A673 (cell line): ENCODE data around the gene SPNS2. TPM values are rescaled to one million over a fixed set of nuclear protein-coding genes. Genes with fewer than 3 reads are reported as not detected.

ENCODE experiments used
- BruUV-seq: library from RNA; stranded (reverse); fragments of 400-500 nt; replicated peaks from 2 replicates; lab custom pipeline; 2021; lab: Mats Ljungman, UMichigan
- CTCF ChIA-PET: fragments of 300-600 bp; sonication (Branson Sonifier 250); formaldehyde crosslinking; loops from one replicate; lab custom pipeline; 2022; ENCODE audit warnings: antibody characterized with exemption; lab: Charles Lee
- POLR2A ChIA-PET: fragments of 300-600 bp; sonication (Branson Sonifier 250); formaldehyde crosslinking; loops from one replicate; lab custom pipeline; 2022; ENCODE audit warnings: antibody characterized with exemption; ENCODE audit not compliant: low non-redundant PET; lab: Charles Lee
- DNase-seq: peaks from one replicate; pipeline ENCODE4 v3.0.0-alpha.2; 2015; ENCODE audit warnings: low spot score
- H3K27ac ChIP-seq: fragments of 200-600 bp; sonication (generic); 2 replicates; pipeline ENCODE4 v1.5.1; 2016; ENCODE audit warnings: mixed run types, low read depth, mild to moderate bottlenecking, mixed read lengths, antibody characterized with exemption, low read length; ENCODE audit not compliant: poor library complexity, severe bottlenecking
- H3K27me3 ChIP-seq: fragments of 200-600 bp; sonication (generic); replicated peaks from 2 replicates; pipeline ENCODE4 v1.6.1; 2017; ENCODE audit warnings: mixed run types, low read depth, mild to moderate bottlenecking, mixed read lengths, antibody characterized with exemption, low read length; ENCODE audit not compliant: insufficient read depth, poor library complexity
- H3K36me3 ChIP-seq: fragments of 200-600 bp; sonication (generic); 2 replicates; pipeline ENCODE4 v1.6.1; 2016; ENCODE audit warnings: mixed run types, mild to moderate bottlenecking, mixed read lengths, antibody characterized with exemption, low read length; ENCODE audit not compliant: insufficient read depth, poor library complexity, severe bottlenecking
- H3K4me1 ChIP-seq: fragments of 200-600 bp; sonication (generic); 2 replicates; pipeline ENCODE4 v1.6.1; 2017; ENCODE audit warnings: mixed run types, mild to moderate bottlenecking, mixed read lengths, antibody characterized with exemption, low read length; ENCODE audit not compliant: insufficient read depth, poor library complexity, severe bottlenecking
- H3K4me3 ChIP-seq: fragments of 200-600 bp; sonication (generic); 2 replicates; pipeline ENCODE4 v1.5.1; 2016; ENCODE audit warnings: low read depth, mixed run types, mild to moderate bottlenecking, mixed read lengths, low read length; ENCODE audit not compliant: poor library complexity, severe bottlenecking
- H3K9me3 ChIP-seq: fragments of 200-600 bp; sonication (generic); 2 replicates; pipeline ENCODE4 v1.6.1; 2016; ENCODE audit warnings: mixed run types, low read depth, mild to moderate bottlenecking, mixed read lengths, antibody characterized with exemption, low read length; ENCODE audit not compliant: poor library complexity, severe bottlenecking
- EZH2 ChIP-seq: fragments of 200-600 bp; sonication (generic); IDR thresholded peaks from 2 replicates; pipeline ENCODE4 v1.6.1; 2017; ENCODE audit warnings: borderline replicate concordance, low read depth, mild to moderate bottlenecking, mixed read lengths, antibody characterized with exemption, low read length; ENCODE audit not compliant: poor library complexity, severe bottlenecking
- intact Hi-C: fragments of 100-400 bp; cut with micrococcal nuclease; formaldehyde crosslinking; loops from one replicate; pipeline ENCODE4 v1.10.0; 2022; ENCODE audit not compliant: unreplicated experiment
- total RNA-seq: library from RNA; stranded (reverse); gene quantifications from 2 replicates; pipeline ENCODE4 v1.2.3, GENCODE V29; 2021
- TF ChIP-seq, protein P1 (sequence below): fragments of 300-800, 200-600 bp; sonication (generic); conservative IDR thresholded peaks from 2 replicates; pipeline ENCODE4 v1.5.1; 2017; ENCODE audit warnings: low read depth, mild to moderate bottlenecking, antibody characterized with exemption, low read length, moderate library complexity, mixed read lengths

The SPNS2 gene
- total RNA-seq, 1 experiment from 2014 or later, result not detected

DNA sequence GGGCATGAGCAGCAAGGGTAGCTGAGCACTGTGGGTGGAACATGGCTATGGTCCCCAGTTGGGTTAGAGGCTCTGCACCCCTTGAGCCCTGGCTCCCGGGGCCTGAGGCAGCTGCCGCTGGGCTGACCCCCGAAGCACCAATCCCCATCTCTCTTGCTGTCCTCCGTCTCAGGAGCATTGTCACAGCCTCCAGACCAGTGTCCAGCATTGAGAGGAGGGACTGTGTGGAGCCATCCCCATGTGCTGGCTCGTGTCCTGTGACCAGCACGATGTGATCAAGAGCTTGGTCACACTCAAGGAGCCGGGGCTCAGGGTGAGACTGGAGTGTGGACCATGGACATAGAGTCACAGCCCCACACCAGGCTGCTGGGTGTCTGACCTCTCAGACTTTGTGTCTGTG lies 88.5 kb downstream of the SPNS2 start:
- Histone ChIP-seq H3K27me3 (peaks cover 40% of the 10 kb centered on the region), H3K4me3 (no peak overlapping the region), H3K4me1 (no peaks in the 10 kb centered on the region), H3K27ac (no peak overlapping the region), H3K9me3 (no peaks in the 10 kb centered on the region), H3K36me3 (no peaks in the 10 kb centered on the region)
- DNase-seq, result no peak
- POLR2A ChIA-PET, result no interaction called here
- CTCF ChIA-PET, result no interaction called here
- no peak for TF ChIP-seq EZH2
- TF ChIP-seq, protein P1, sequence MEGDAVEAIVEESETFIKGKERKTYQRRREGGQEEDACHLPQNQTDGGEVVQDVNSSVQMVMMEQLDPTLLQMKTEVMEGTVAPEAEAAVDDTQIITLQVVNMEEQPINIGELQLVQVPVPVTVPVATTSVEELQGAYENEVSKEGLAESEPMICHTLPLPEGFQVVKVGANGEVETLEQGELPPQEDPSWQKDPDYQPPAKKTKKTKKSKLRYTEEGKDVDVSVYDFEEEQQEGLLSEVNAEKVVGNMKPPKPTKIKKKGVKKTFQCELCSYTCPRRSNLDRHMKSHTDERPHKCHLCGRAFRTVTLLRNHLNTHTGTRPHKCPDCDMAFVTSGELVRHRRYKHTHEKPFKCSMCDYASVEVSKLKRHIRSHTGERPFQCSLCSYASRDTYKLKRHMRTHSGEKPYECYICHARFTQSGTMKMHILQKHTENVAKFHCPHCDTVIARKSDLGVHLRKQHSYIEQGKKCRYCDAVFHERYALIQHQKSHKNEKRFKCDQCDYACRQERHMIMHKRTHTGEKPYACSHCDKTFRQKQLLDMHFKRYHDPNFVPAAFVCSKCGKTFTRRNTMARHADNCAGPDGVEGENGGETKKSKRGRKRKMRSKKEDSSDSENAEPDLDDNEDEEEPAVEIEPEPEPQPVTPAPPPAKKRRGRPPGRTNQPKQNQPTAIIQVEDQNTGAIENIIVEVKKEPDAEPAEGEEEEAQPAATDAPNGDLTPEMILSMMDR, result no peak
- BruUV-seq, result no TSS peak
- intact Hi-C loops, result no loop called here

DNA sequence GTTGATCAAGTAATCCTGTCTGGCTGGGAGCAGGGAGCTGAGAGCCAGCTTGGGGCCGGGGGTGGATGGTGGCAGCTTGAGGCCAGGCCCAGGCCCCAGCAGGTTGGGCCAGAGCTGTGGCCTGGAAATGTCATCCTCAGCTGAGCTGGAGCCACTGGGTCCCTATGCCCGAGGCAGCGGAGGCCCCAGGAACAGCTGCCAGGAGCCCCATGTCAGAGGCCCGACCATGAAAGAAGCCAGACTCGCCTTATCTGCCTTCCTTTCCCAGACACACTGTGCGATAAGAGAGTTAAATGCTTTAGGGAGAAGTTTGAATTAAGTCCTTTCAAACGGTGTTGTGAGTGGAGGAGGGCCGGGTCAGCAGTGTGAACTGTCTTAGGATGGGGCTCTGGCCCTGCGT lies 89.1 kb downstream of the SPNS2 start:
- TF ChIP-seq, protein P1, result no peak
- no peak for TF ChIP-seq EZH2
- ChIA-PET POLR2A (no interaction called here), CTCF (no interaction called here)
- Histone ChIP-seq H3K9me3 (no peaks in the 10 kb centered on the region), H3K27me3 (peaks cover 36% of the 10 kb centered on the region), H3K27ac (no peak overlapping the region), H3K4me3 (no peak overlapping the region), H3K4me1 (no peaks in the 10 kb centered on the region), H3K36me3 (no peaks in the 10 kb centered on the region)
- no TSS peak for BruUV-seq
- no peak for DNase-seq
- intact Hi-C loops, result no loop called here

DNA sequence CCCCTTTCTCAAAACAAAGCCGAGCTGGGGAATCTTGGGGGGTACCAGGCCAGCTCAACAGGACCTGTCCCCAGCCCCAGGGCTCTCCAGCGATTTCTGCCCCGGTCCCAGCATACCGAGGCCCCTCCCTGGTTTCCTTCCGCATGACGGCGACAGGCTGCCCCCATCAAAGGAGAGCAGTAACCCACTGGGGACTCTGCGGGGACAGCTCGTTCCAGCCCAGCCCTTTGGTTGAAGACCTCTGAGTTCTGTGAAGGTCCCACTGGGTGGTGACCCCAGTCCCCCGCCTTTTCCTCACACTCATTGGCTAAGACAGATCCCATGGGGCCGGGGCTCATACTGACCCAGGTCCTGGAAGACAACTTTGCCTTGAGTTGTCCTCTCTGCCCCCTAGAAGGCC lies 89.7 kb downstream of the SPNS2 start:
- no peak for TF ChIP-seq EZH2
- TF ChIP-seq, protein P1, result no peak
- intact Hi-C loops, result no loop called here
- ChIA-PET POLR2A (no interaction called here), CTCF (no interaction called here)
- no peaks in the 10 kb centered on the region for H3K9me3 ChIP-seq
- H3K4me3 ChIP-seq, result no peak overlapping the region
- H3K27me3 ChIP-seq, result peaks cover 30% of the 10 kb centered on the region
- DNase-seq, result no peak
- no TSS peak for BruUV-seq
- H3K4me1 ChIP-seq, result no peaks in the 10 kb centered on the region
- H3K36me3 ChIP-seq, result no peaks in the 10 kb centered on the region
- no peak overlapping the region for H3K27ac ChIP-seq

Other genes with a start within 250 kb of the SPNS2 start
- gene ANKFY1, start 234.9 kb upstream of the SPNS2 start, total RNA-seq, result 63.2 and 70.5 TPM in 2 replicates
- 107 and 114 TPM in 2 replicates for gene UBE2G1, start 132.2 kb upstream of the SPNS2 start, total RNA-seq
- gene SPNS3, start 64.9 kb upstream of the SPNS2 start, total RNA-seq, result not detected in 2 replicates
- gene MYBBP1A, start 56.5 kb downstream of the SPNS2 start, total RNA-seq, result 163 and 177 TPM in 2 replicates
- not detected in 2 replicates for gene GGT6, start 61.7 kb downstream of the SPNS2 start, total RNA-seq
- gene SMTNL2, start 85.6 kb downstream of the SPNS2 start, total RNA-seq, result not detected in 2 replicates
- gene ALOX15, start 142.8 kb downstream of the SPNS2 start, total RNA-seq, result 0.13 TPM in 1 of 2 replicates, not detected in the other
- 142 and 161 TPM in 2 replicates for gene PELP1, start 205.3 kb downstream of the SPNS2 start, total RNA-seq
- gene ARRB2, start 211.8 kb downstream of the SPNS2 start, total RNA-seq, result 82.2 and 100 TPM in 2 replicates
- 13.7 and 22.5 TPM in 2 replicates for gene MED11, start 232.5 kb downstream of the SPNS2 start, total RNA-seq
- gene ZMYND15, start 241.0 kb downstream of the SPNS2 start, total RNA-seq, result 0.17 and 0.37 TPM in 2 replicates
- 4.0 and 6.0 TPM in 2 replicates for gene CXCL16, start 241.0 kb downstream of the SPNS2 start, total RNA-seq